Smooth muscle cell (in vitro differentiated cells): ENCODE results near the gene ANGPTL8. TPM values are rescaled to one million over a fixed set of nuclear protein-coding genes. Genes with fewer than 3 reads are reported as not detected.

Experiments used
- DNase-seq: peaks from one replicate; lab custom pipeline; 2025; ENCODE audit not compliant: unreplicated experiment; lab: John Stamatoyannopoulos, UW
- H2AFZ ChIP-seq: fragments of 200-600 bp; sonication (generic); 2 replicates; pipeline ENCODE4 v1.6.0; 2016; ENCODE audit warnings: antibody characterized with exemption, low read depth, mild to moderate bottlenecking
- H3F3A ChIP-seq: fragments of 200-600 bp; sonication (generic); 2 replicates; pipeline ENCODE4 v1.6.0; 2017; ENCODE audit warnings: antibody characterized with exemption, low read depth
- H3K27ac ChIP-seq: fragments of 200-600 bp; sonication (generic); 2 replicates; pipeline ENCODE4 v1.5.1; 2016; ENCODE audit warnings: low read depth, mild to moderate bottlenecking
- H3K27me3 ChIP-seq: fragments of 200-600 bp; sonication (generic); 2 replicates; pipeline ENCODE4 v1.6.1; 2016; ENCODE audit warnings: low read depth, mild to moderate bottlenecking
- H3K36me3 ChIP-seq: fragments of 200-600 bp; sonication (generic); 2 replicates; pipeline ENCODE4 v1.5.1; 2016; ENCODE audit warnings: low read depth
- H3K4me1 ChIP-seq: fragments of 200-600 bp; sonication (generic); 2 replicates; pipeline ENCODE4 v1.5.1; 2016; ENCODE audit warnings: low read depth
- H3K4me2 ChIP-seq: fragments of 200-600 bp; sonication (generic); 2 replicates; pipeline ENCODE4 v1.6.0; 2016; ENCODE audit warnings: mild to moderate bottlenecking
- H3K4me3 ChIP-seq: fragments of 200-600 bp; sonication (generic); 2 replicates; pipeline ENCODE4 v1.5.1; 2016; ENCODE audit warnings: mild to moderate bottlenecking
- H3K79me2 ChIP-seq: fragments of 200-600 bp; sonication (generic); 2 replicates; pipeline ENCODE4 v1.6.0; 2016; ENCODE audit warnings: low read depth, mild to moderate bottlenecking
- H3K9ac ChIP-seq: fragments of 200-600 bp; sonication (generic); 2 replicates; pipeline ENCODE4 v1.6.0; 2016; ENCODE audit warnings: low read depth
- H3K9me3 ChIP-seq: fragments of 200-600 bp; sonication (generic); replicated peaks from 2 replicates; pipeline ENCODE4 v1.5.1; 2016; ENCODE audit warnings: low read depth
- H4K20me1 ChIP-seq: fragments of 200-600 bp; sonication (generic); 2 replicates; pipeline ENCODE4 v1.6.0; 2016; ENCODE audit warnings: low read depth
- WGBS: methylation state at CpG from one replicate; pipeline ENCODE4 v1.1.7; 2016; ENCODE audit warnings: low lambda C conversion rate; 5-methylcytosine and 5-hydroxymethylcytosine counted together
- polyA plus RNA-seq: library from polyadenylated mRNA; unstranded; fragments of >200 nt; fragmentation: Nextera tagmentation; extraction: Ambion mirVana; gene quantifications from 2 replicates; pipeline ENCODE4 v1.2.1, GENCODE V29; 2016
- total RNA-seq: library from RNA; depleted of rRNA; stranded (reverse); fragments of >200 nt; gene quantifications from 2 replicates; pipeline ENCODE4 v1.2.3, GENCODE V29; 2014
- TF ChIP-seq, protein P1 (sequence below): fragments of 200-600 bp; sonication (generic); IDR thresholded peaks from 2 replicates; pipeline ENCODE4 v1.5.1; 2017; ENCODE audit warnings: borderline replicate concordance, mild to moderate bottlenecking, antibody characterized with exemption; ENCODE audit not compliant: insufficient read depth, poor library complexity, severe bottlenecking

The ANGPTL8 gene
- total and polyA plus RNA-seq, 2 experiments from 2014 or later, result 0.54 to 0.80 TPM

DNA sequence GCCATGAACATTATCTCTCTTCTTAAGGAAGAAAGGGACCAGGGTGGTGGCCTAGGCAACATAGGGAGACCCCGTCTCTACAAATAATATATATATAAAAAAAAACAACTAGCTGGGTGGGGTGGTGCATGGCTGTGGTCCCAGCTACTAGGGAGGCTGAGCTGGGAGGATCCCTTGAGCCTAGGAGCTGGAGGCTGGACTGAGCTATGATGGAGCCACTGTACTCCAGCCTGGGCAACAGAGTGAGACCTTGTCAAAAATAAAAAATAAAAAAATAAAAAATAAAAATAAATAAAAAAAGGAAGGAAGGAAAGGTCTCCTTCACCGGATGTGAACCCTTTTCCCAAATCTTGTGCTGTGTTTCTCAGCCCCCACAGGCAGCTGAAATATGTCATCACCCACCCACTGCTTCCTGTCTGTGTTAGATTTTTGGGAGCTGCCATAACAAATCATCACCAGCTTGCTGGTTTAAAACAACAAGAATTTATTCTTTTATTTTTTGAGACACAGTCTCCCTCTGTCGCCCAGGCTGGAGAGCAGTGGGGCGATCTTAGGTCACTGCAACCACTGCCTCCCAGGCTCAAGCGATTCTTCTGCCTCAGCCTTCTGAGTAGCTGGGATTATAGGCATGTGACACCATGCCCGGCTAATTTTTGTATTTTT is 47.0 kb downstream of the ANGPTL8 start:
- no peaks in the 10 kb centered on the region for H3K9me3 ChIP-seq
- DNase-seq, result no peak
- H3K79me2 ChIP-seq, result no peaks in the 10 kb centered on the region
- no peak overlapping the region for H3K9ac ChIP-seq
- H3K4me2 ChIP-seq, result no peak overlapping the region
- H3K4me1 ChIP-seq, result no peaks in the 10 kb centered on the region
- TF ChIP-seq, protein P1, sequence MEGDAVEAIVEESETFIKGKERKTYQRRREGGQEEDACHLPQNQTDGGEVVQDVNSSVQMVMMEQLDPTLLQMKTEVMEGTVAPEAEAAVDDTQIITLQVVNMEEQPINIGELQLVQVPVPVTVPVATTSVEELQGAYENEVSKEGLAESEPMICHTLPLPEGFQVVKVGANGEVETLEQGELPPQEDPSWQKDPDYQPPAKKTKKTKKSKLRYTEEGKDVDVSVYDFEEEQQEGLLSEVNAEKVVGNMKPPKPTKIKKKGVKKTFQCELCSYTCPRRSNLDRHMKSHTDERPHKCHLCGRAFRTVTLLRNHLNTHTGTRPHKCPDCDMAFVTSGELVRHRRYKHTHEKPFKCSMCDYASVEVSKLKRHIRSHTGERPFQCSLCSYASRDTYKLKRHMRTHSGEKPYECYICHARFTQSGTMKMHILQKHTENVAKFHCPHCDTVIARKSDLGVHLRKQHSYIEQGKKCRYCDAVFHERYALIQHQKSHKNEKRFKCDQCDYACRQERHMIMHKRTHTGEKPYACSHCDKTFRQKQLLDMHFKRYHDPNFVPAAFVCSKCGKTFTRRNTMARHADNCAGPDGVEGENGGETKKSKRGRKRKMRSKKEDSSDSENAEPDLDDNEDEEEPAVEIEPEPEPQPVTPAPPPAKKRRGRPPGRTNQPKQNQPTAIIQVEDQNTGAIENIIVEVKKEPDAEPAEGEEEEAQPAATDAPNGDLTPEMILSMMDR, result no peak
- H4K20me1 ChIP-seq, result no peaks in the 10 kb centered on the region
- no peaks in the 10 kb centered on the region for H3K36me3 ChIP-seq
- no peaks in the 10 kb centered on the region for H3F3A ChIP-seq
- H2AFZ ChIP-seq, result peak overlapping the region; percentile 77
- no peak overlapping the region for H3K4me3 ChIP-seq
- no peak overlapping the region for H3K27ac ChIP-seq
- 61% methylated on average over 6 of the region's 6 CpGs for WGBS
- H3K27me3 ChIP-seq, result no peaks in the 10 kb centered on the region

DNA sequence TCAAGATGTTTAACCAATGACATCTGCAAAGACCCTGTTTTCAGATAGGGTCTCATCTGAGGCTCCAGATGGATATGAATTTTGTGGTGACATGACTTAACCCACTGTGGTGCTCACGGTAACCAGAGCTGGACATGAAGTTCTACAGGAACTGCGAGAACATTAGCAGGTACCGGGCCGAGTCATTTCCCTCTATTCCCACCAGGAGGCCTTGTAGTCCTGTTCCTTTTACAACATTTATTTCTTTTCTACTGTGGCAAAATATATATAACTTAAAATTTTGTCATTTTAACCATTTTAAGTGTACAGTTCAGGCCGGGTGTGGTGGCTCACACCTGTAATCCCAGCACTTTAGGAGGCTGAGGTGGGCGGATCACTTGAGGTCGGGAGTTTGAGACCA is 48.9 kb downstream of the ANGPTL8 start:
- H3K4me1 ChIP-seq, result no peaks in the 10 kb centered on the region
- no peak overlapping the region for H3K9ac ChIP-seq
- H3K4me3 ChIP-seq, result no peak overlapping the region
- H3K4me2 ChIP-seq, result no peak overlapping the region
- H3K27me3 ChIP-seq, result no peaks in the 10 kb centered on the region
- no peaks in the 10 kb centered on the region for H3K9me3 ChIP-seq
- DNase-seq, result no peak
- no peaks in the 10 kb centered on the region for H3K36me3 ChIP-seq
- no peaks in the 10 kb centered on the region for H3K79me2 ChIP-seq
- no peak overlapping the region for H2AFZ ChIP-seq
- no peaks in the 10 kb centered on the region for H4K20me1 ChIP-seq
- 91% methylated on average over 7 of the region's 7 CpGs for WGBS
- H3K27ac ChIP-seq, result no peak overlapping the region
- no peaks in the 10 kb centered on the region for H3F3A ChIP-seq
- TF ChIP-seq, protein P1, result peak; percentile 47

DNA sequence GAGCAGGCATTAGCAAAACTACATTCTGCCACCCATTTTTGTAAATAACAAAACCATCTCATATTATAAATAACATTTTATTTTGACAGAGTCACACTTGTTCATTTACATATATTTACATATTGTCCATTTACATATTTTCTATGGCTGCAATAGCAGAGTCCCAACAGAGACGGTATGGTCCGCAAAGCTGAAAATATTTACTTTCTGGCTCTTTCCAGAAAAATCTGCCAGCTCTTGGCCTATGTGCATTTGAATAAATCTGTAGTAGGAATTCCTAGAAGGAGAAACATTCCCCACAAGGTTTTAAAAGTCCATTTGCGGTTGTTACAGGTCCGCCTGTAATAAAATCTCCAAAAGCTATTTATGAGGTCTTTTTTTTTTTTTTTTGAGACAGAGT is 50.8 kb downstream of the ANGPTL8 start:
- WGBS, result 83% methylated on average over 4 of the region's 4 CpGs
- no peaks in the 10 kb centered on the region for H3K27me3 ChIP-seq
- no peak overlapping the region for H2AFZ ChIP-seq
- H3K9ac ChIP-seq, result no peak overlapping the region
- TF ChIP-seq, protein P1, result no peak
- H3K9me3 ChIP-seq, result no peaks in the 10 kb centered on the region
- H3K79me2 ChIP-seq, result no peaks in the 10 kb centered on the region
- no peaks in the 10 kb centered on the region for H3F3A ChIP-seq
- H3K4me3 ChIP-seq, result no peak overlapping the region
- no peak overlapping the region for H3K27ac ChIP-seq
- H3K4me2 ChIP-seq, result no peak overlapping the region
- no peak for DNase-seq
- H3K4me1 ChIP-seq, result no peaks in the 10 kb centered on the region
- no peaks in the 10 kb centered on the region for H4K20me1 ChIP-seq
- no peaks in the 10 kb centered on the region for H3K36me3 ChIP-seq

DNA sequence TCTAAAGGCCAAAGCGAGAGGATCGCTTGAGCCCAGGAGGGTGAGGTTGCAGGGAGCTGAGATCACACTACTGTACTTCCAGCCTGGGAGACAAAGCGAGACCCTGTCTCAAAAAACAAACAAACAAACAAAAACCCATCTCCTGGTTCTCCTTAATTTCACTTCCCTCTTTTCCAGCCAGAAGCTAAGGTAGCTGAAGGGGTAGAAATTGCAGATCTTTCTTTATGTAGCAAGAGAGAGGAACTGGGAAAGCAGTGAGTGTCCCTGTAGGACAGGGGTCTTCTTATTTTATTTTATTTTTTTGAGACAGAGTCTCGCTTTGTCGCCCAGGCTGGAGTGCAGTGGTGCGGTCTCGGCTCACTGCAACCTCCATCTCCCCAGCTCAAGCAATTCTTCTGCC is 52.0 kb downstream of the ANGPTL8 start:
- Histone ChIP-seq H3K27me3 (no peaks in the 10 kb centered on the region), H3K4me1 (no peaks in the 10 kb centered on the region), H3K27ac (no peak overlapping the region), H3K9me3 (no peaks in the 10 kb centered on the region), H4K20me1 (no peaks in the 10 kb centered on the region), H3K9ac (no peak overlapping the region), H2AFZ (no peak overlapping the region), H3K4me3 (no peak overlapping the region), H3K79me2 (no peaks in the 10 kb centered on the region), H3K4me2 (no peak overlapping the region), H3K36me3 (no peaks in the 10 kb centered on the region), H3F3A (no peaks in the 10 kb centered on the region)
- TF ChIP-seq, protein P1, result no peak
- 97% methylated on average over 7 of the region's 7 CpGs for WGBS
- DNase-seq, result no peak
